ENCODE results near the gene PEAK3. TPM values are rescaled to one million over a fixed set of nuclear protein-coding genes. Genes with fewer than 3 reads are reported as not detected.

Gene PEAK3
- polyA plus RNA-seq, 1 of the 3 experiments (the other 2 are of a cell fraction) = not detected

- H3K79me2 ChIP-seq (ENCODE audit: insufficient read depth) = no peaks in the 10 kb centered on the region
- H3K27me3 ChIP-seq (ENCODE audit: insufficient read depth) = no peaks in the 10 kb centered on the region
- ChIA-PET CTCF (interaction anchor here (1.4 to 4.0 kb wide), 6 partner anchors 8 to 62 kb away, joined by 4 to 16 read pairs (median 8); partner anchors contain the start of gene PLEKHJ1), POLR2A (interaction anchor here (0.6 to 4.2 kb wide), 3 partner anchors 10 to 16 kb away, joined by 3 to 33 read pairs (median 13); no protein-coding TSS in a partner anchor)
- H3K9ac ChIP-seq = no peak overlapping the region
- H3K36me3 ChIP-seq (replicated peaks in 1 of 2; ENCODE audit: control insufficient read depth in 1 of 2, insufficient read depth in 2 of 2, low read length in 1 of 2) = peaks cover 0 to 16% of the 10 kb centered on the region in 2 experiments
- peak; percentile 45 for DNase-seq
- H3K9me2 ChIP-seq = no peaks in the 10 kb centered on the region
- H3K9me3 ChIP-seq = no peaks in the 10 kb centered on the region
- H3K4me3 ChIP-seq (ENCODE audit: low read depth in 2 of 2, low read length in 1 of 2) = no peak overlapping the region
- H2AFZ ChIP-seq (ENCODE audit: low read depth) = no peak overlapping the region
- no peak for TF ChIP-seq PBX3 (IDR thresholded peaks at IDR 0.05)
- TF ChIP-seq TEAD4 (IDR thresholded peaks at IDR 0.05; ENCODE audit: borderline replicate concordance, insufficient read depth) = no peak
- TF ChIP-seq YY1 (IDR thresholded peaks at IDR 0.05; ENCODE audit: low read depth) = no peak
- TF ChIP-seq JUND (IDR thresholded peaks at IDR 0.05) = no peak
- no peak for TF ChIP-seq FOXJ3 (CRISPR knock-in tag; IDR thresholded peaks at IDR 0.05)
- TF ChIP-seq POLR2AphosphoS5 (IDR thresholded peaks at IDR 0.05; ENCODE audit: low read depth, low read length) = no peak
- no peak for TF ChIP-seq MXI1 (IDR thresholded peaks at IDR 0.05; ENCODE audit: low read depth, low read length)
- no peak for TF ChIP-seq RAD21 (IDR thresholded peaks at IDR 0.05; ENCODE audit: low read length)
- H3K4me1 ChIP-seq (ENCODE audit: control insufficient read depth in 1 of 2, insufficient read depth in 2 of 2, low read depth in 1 of 2, low read length in 1 of 2) = peaks cover 0 to 17% of the 10 kb centered on the region in 2 experiments; a peak in 1 of 4 replicates
- H3K27ac ChIP-seq (ENCODE audit: low read depth in 2 of 2, low read length in 1 of 2) = no peak overlapping the region
- no peaks in the 10 kb centered on the region for H4K20me1 ChIP-seq (ENCODE audit: insufficient read depth)
- H3F3A ChIP-seq (replicated peaks; ENCODE audit: insufficient read depth) = peaks cover 5% of the 10 kb centered on the region
- 96% methylated on average over 11 of the region's 20 CpGs for WGBS (ENCODE audit: low lambda C conversion rate)
- no peak overlapping the region for H3K4me2 ChIP-seq
Measured at GRCh38 chr19:2254064-2254872, 27.7 kb downstream of the PEAK3 start.

- Histone ChIP-seq H3K27ac (ENCODE audit: low read depth in 2 of 2, low read length in 1 of 2) (no peak overlapping the region; a peak in 1 of 4 replicates), H4K20me1 (ENCODE audit: insufficient read depth) (no peaks in the 10 kb centered on the region), H3F3A (replicated peaks; ENCODE audit: insufficient read depth) (peaks cover 12% of the 10 kb centered on the region), H3K9me2 (no peaks in the 10 kb centered on the region), H3K9ac (no peak overlapping the region), H3K27me3 (ENCODE audit: insufficient read depth) (no peaks in the 10 kb centered on the region), H3K4me1 (ENCODE audit: control insufficient read depth in 1 of 2, insufficient read depth in 2 of 2, low read depth in 1 of 2, low read length in 1 of 2) (peaks cover 0 to 17% of the 10 kb centered on the region in 2 experiments; a peak in 1 of 4 replicates), H3K9me3 (no peaks in the 10 kb centered on the region), H3K4me3 (ENCODE audit: low read depth in 2 of 2, low read length in 1 of 2) (no peak overlapping the region), H2AFZ (ENCODE audit: low read depth) (no peak overlapping the region), H3K79me2 (ENCODE audit: insufficient read depth) (no peaks in the 10 kb centered on the region), H3K36me3 (replicated peaks in 1 of 2; ENCODE audit: control insufficient read depth in 1 of 2, insufficient read depth in 2 of 2, low read length in 1 of 2) (peaks cover 0 to 25% of the 10 kb centered on the region in 2 experiments), H3K4me2 (no peak overlapping the region)
- POLR2A ChIA-PET = interaction anchor here (2.7 to 4.2 kb wide), 2 partner anchors 9 to 16 kb away, joined by 13 to 33 read pairs; no protein-coding TSS in a partner anchor
- DNase-seq = peak; percentile 58
- TF ChIP-seq CTCF (IDR thresholded peaks at IDR 0.05) (peak; percentile 39), GABPA (IDR thresholded peaks at IDR 0.05; ENCODE audit: low read depth) (no peak)
- WGBS (ENCODE audit: low lambda C conversion rate) = 89% methylated on average over 31 of the region's 77 CpGs
- CTCF ChIA-PET = interaction anchor here (1.4 to 4.0 kb wide), 3 partner anchors 10 to 18 kb away, joined by 4 to 16 read pairs (median 9); partner anchors contain the start of gene PLEKHJ1
Measured at GRCh38 chr19:2253106-2254063, 28.6 kb downstream of the PEAK3 start.

Data from SK-N-SH (cell line).